ENCODE measurements around the gene KCNJ6.

Gene KCNJ6

GRCh38 chr21:37811711-37812110, 104.5 kb downstream of the KCNJ6 start:
- no peak for DNase-seq

- DNase-seq = no peak
Observed at GRCh38 chr21:37808261-37808660, 108.0 kb downstream of the KCNJ6 start.

- no peak for DNase-seq
Observed at GRCh38 chr21:37805266-37805665, 111.0 kb downstream of the KCNJ6 start.

GRCh38 chr21:37804001-37804400, 112.3 kb downstream of the KCNJ6 start:
- DNase-seq = no peak

GRCh38 chr21:37803101-37803651, 113.1 kb downstream of the KCNJ6 start:
- DNase-seq = no peak

GRCh38 chr21:37800456-37801061, 115.7 kb downstream of the KCNJ6 start:
- DNase-seq = no peak

- DNase-seq = no peak
Observed at GRCh38 chr21:37800057-37800455, 116.2 kb downstream of the KCNJ6 start.

GRCh38 chr21:37799211-37800056, 116.8 kb downstream of the KCNJ6 start:
- DNase-seq = no peak

- no peak for DNase-seq
Observed at GRCh38 chr21:37797403-37797802, 118.9 kb downstream of the KCNJ6 start.

GRCh38 chr21:37796011-37796410, 120.2 kb downstream of the KCNJ6 start:
- no peak for DNase-seq

- DNase-seq = no peak
Observed at GRCh38 chr21:37793660-37794059, 122.6 kb downstream of the KCNJ6 start.

GRCh38 chr21:37792046-37792445, 124.2 kb downstream of the KCNJ6 start:
- no peak for DNase-seq

GRCh38 chr21:37790905-37791304, 125.4 kb downstream of the KCNJ6 start:
- no peak for DNase-seq

GRCh38 chr21:37788503-37788902, 127.8 kb downstream of the KCNJ6 start:
- no peak for DNase-seq

GRCh38 chr21:37787456-37787855, 128.8 kb downstream of the KCNJ6 start:
- DNase-seq = no peak

GRCh38 chr21:37784591-37785318, 131.5 kb downstream of the KCNJ6 start:
- no peak for DNase-seq

GRCh38 chr21:37783016-37783415, 133.2 kb downstream of the KCNJ6 start:
- DNase-seq = no peak

GRCh38 chr21:37780991-37781983, 135.0 kb downstream of the KCNJ6 start:
- DNase-seq = no peak

GRCh38 chr21:37771181-37771580, 145.1 kb downstream of the KCNJ6 start:
- no peak for DNase-seq

- no peak for DNase-seq
Observed at GRCh38 chr21:37770461-37770860, 145.8 kb downstream of the KCNJ6 start.

GRCh38 chr21:37769656-37770055, 146.6 kb downstream of the KCNJ6 start:
- no peak for DNase-seq

GRCh38 chr21:37767984-37768383, 148.3 kb downstream of the KCNJ6 start:
- DNase-seq = no peak

Data from T-helper 2 cell (primary cell).